B cell (primary cell): ENCODE results near the gene CACNA2D1. TPM values are rescaled to one million over a fixed set of nuclear protein-coding genes. Genes with fewer than 3 reads are reported as not detected.
"Not testable (repeated sequence)": the region's sequence is repeated elsewhere in the genome, so short reads cannot be mapped to it uniquely, and the experiment has no call there.

Source experiments
- ATAC-seq: fragments of 200-7000 bp; cut with Tn5 transposase; one replicate; pipeline ENCODE4 v1.10.0; 2021; ENCODE audit warnings: low read depth, mild to moderate bottlenecking, moderate number of reproducible peaks, moderate library complexity
- CTCF ChIA-PET: fragments of 350-600 bp; sonication (Branson Sonifier 250); formaldehyde crosslinking; loops from one replicate; lab custom pipeline; 2021; ENCODE audit warnings: antibody characterized with exemption, inconsistent platforms; lab: Charles Lee
- POLR2A ChIA-PET: fragments of 350-600 bp; sonication (Branson Sonifier 250); formaldehyde crosslinking; loops from one replicate; lab custom pipeline; 2021; ENCODE audit warnings: antibody characterized with exemption; lab: Charles Lee
- DNase-seq: peaks from one replicate; pipeline ENCODE4 v3.0.0; 2013
- H2AFZ ChIP-seq: 2 replicates; pipeline ENCODE4 v1.6.1; 2012; ENCODE audit warnings: mild to moderate bottlenecking, low read depth, low read length; ENCODE audit not compliant: insufficient read depth, poor library complexity, severe bottlenecking
- H3K27ac ChIP-seq, 2 donors: 1 replicate in 1 of 2; 2 replicates in 1 of 2; pipeline ENCODE4 v1.5.1; 2012 to 2013; ENCODE audit warnings: low read length in 2 of 2, mild to moderate bottlenecking in 2 of 2, moderate library complexity in 1 of 2
- H3K27me3 ChIP-seq, 4 experiments: fragments of 200-600 bp in 1 of 4; sonication (generic) in 1 of 4; replicated peaks in 1 of 4; 1 replicate in 2 of 4; 2 replicates in 2 of 4; pipeline versions ENCODE4 v1.6.1 to v1.7.0; 2013 to 2016; ENCODE audit warnings: low read length in 3 of 4, mild to moderate bottlenecking in 2 of 4, mixed read lengths in 1 of 4, moderate library complexity in 1 of 4; ENCODE audit not compliant: insufficient read depth in 4 of 4, control insufficient read depth in 3 of 4; ENCODE audit errors: control extremely low read depth in 1 of 4
- H3K36me3 ChIP-seq, 2 experiments: replicated peaks in 1 of 2; 1 replicate in 1 of 2; 2 replicates in 1 of 2; pipeline versions ENCODE4 v1.6.1 to v1.7.1; 2013; ENCODE audit warnings: low read length in 1 of 2; ENCODE audit not compliant: insufficient read depth in 2 of 2, control insufficient read depth in 1 of 2; ENCODE audit errors: control extremely low read depth in 1 of 2, extremely low read depth in 1 of 2
- H3K4me1 ChIP-seq, 2 donors: fragments of 200-600 bp in 1 of 2; sonication (generic) in 1 of 2; 1 replicate in 1 of 2; 2 replicates in 1 of 2; pipeline versions ENCODE4 v1.5.1 to v1.6.1; 2013 to 2017; ENCODE audit warnings: low read length in 2 of 2; ENCODE audit not compliant: control insufficient read depth in 2 of 2, insufficient read depth in 2 of 2
- H3K4me2 ChIP-seq: replicated peaks from 2 replicates; pipeline ENCODE3; 2012; ENCODE audit warnings: mild to moderate bottlenecking, low read depth, low read length; ENCODE audit not compliant: poor library complexity, severe bottlenecking
- H3K4me3 ChIP-seq, 5 experiments: fragments of 200-600 bp in 1 of 5; sonication (generic) in 1 of 5; 1 replicate in 3 of 5; 2 replicates in 2 of 5; pipeline versions ENCODE4 v1.5.1 to v1.7.0; 2011 to 2016; ENCODE audit warnings: low read length in 4 of 5, mild to moderate bottlenecking in 4 of 5, low read depth in 2 of 5, control low read depth in 1 of 5, moderate library complexity in 1 of 5; ENCODE audit not compliant: insufficient read depth in 1 of 5; ENCODE audit errors: control extremely low read depth in 1 of 5, extremely low read depth in 1 of 5
- H3K79me2 ChIP-seq: fragments of 200-600 bp; sonication (generic); one replicate; pipeline ENCODE4 v1.6.0; 2016; ENCODE audit warnings: low read length; ENCODE audit not compliant: control insufficient read depth, insufficient read depth
- H3K9ac ChIP-seq: fragments of 200-600 bp; sonication (generic); 2 replicates; pipeline ENCODE4 v1.6.1; 2017; ENCODE audit warnings: mild to moderate bottlenecking, low read length, moderate library complexity
- H3K9me3 ChIP-seq, 3 donors: one replicate each; pipeline versions ENCODE4 v1.6.1 to v1.7.1; 2013; ENCODE audit warnings: low read length in 2 of 3; ENCODE audit not compliant: control insufficient read depth in 2 of 3, insufficient read depth in 1 of 3; ENCODE audit errors: control extremely low read depth in 1 of 3
- H4K20me1 ChIP-seq: 2 replicates; pipeline ENCODE4 v1.6.0; 2012; ENCODE audit warnings: mild to moderate bottlenecking, low read length; ENCODE audit not compliant: insufficient read depth, control insufficient read depth, poor library complexity, severe bottlenecking
- H3K27ac Mint-ChIP-seq: one replicate; pipeline ENCODE4 v1.8.0; 2021; ENCODE audit warnings: mixed read lengths
- H3K27me3 Mint-ChIP-seq: one replicate; pipeline ENCODE4 v1.8.0; 2021; ENCODE audit warnings: mixed read lengths
- H3K4me1 Mint-ChIP-seq: one replicate; pipeline ENCODE4 v1.8.0; 2021; ENCODE audit warnings: mixed read lengths
- H3K4me3 Mint-ChIP-seq: one replicate; pipeline ENCODE4 v1.8.0; 2021; ENCODE audit warnings: mixed read lengths
- H3K9me3 Mint-ChIP-seq: one replicate; pipeline ENCODE4 v1.8.0; 2022; ENCODE audit warnings: mixed read lengths; ENCODE audit not compliant: insufficient read depth
- EZH2 ChIP-seq: IDR thresholded peaks from 2 replicates; pipeline ENCODE4 v1.6.1; 2012; ENCODE audit warnings: borderline replicate concordance, low read depth, mild to moderate bottlenecking, moderate library complexity, low read length; ENCODE audit not compliant: insufficient read depth, poor library complexity, severe bottlenecking
- WGBS: methylation state at CpG from one replicate; pipeline ENCODE4 v1.1.5; 2013; ENCODE audit warnings: missing lambda C conversion rate; ENCODE audit not compliant: insufficient coverage; 5-methylcytosine and 5-hydroxymethylcytosine counted together
- intact Hi-C: fragments of 100-400 bp; cut with micrococcal nuclease; formaldehyde crosslinking; loops from one replicate; pipeline ENCODE4 v1.10.0; 2022
- polyA plus RNA-seq: library from polyadenylated mRNA; depleted of rRNA; stranded (reverse); fragments of >200 nt; gene quantifications from 2 replicates; pipeline ENCODE4 v1.2.3, GENCODE V29; 2012
- total RNA-seq, 2 donors: library from RNA; stranded (reverse); fragments of 120-200 nt in 1 of 2; gene quantifications; 1 replicate in 1 of 2; 2 replicates in 1 of 2; pipeline versions ENCODE4 v1.2.3 to v1.2.4, GENCODE V29; 2013 to 2022
- TF ChIP-seq, protein P1 (sequence below): fragments of 200-600 bp; IDR thresholded peaks from one replicate; pipeline ENCODE4 v1.8.0; 2022; ENCODE audit warnings: antibody characterized with exemption, mild to moderate bottlenecking

The CACNA2D1 gene
- total and polyA plus RNA-seq, 2 donors (not counting 1 experiment from before 2014, with no cell fraction given): not detected

DNA sequence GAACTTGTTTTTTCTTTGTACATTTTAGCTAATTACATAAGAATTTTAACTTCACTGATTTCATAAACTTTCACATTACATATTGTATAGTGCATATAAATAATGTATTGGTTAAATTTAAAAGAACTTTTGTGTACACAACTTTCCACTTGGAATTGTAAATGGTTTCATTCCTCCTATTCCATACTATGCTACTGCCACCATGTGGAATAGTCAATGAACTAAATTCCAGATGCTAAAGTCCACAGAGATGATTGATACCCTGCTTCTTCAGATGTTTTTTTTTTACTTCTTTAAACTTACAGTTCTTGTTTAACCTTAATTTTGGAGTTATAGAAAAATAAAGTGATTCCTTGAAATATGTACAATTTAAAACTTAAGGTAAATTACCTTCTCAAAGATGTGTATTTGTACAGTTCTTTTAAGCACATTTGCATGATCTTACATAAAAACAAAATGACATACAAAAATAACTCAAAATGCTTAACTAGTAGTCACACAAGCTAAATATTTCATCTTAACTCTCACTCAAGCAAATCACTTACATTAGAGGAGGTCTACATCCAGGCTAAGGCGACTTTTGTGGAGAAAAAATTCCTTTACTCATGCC lies 426.1 kb downstream of the CACNA2D1 start:
- no peak overlapping the region for H3K4me3 Mint-ChIP-seq
- intact Hi-C loops: no loop called here
- no peaks in the 10 kb centered on the region for H3K79me2 ChIP-seq
- H4K20me1 ChIP-seq: no peaks in the 10 kb centered on the region
- no peaks in the 10 kb centered on the region for H3K36me3 ChIP-seq
- H3K4me1 ChIP-seq: no peaks in the 10 kb centered on the region
- TF ChIP-seq, protein P1, sequence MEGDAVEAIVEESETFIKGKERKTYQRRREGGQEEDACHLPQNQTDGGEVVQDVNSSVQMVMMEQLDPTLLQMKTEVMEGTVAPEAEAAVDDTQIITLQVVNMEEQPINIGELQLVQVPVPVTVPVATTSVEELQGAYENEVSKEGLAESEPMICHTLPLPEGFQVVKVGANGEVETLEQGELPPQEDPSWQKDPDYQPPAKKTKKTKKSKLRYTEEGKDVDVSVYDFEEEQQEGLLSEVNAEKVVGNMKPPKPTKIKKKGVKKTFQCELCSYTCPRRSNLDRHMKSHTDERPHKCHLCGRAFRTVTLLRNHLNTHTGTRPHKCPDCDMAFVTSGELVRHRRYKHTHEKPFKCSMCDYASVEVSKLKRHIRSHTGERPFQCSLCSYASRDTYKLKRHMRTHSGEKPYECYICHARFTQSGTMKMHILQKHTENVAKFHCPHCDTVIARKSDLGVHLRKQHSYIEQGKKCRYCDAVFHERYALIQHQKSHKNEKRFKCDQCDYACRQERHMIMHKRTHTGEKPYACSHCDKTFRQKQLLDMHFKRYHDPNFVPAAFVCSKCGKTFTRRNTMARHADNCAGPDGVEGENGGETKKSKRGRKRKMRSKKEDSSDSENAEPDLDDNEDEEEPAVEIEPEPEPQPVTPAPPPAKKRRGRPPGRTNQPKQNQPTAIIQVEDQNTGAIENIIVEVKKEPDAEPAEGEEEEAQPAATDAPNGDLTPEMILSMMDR: no peak
- no peak for TF ChIP-seq EZH2
- no peaks in the 10 kb centered on the region for H3K27me3 ChIP-seq
- no peak overlapping the region for H3K4me3 ChIP-seq
- no peak overlapping the region for H3K4me2 ChIP-seq
- ATAC-seq (no peak), DNase-seq (no peak)
- no peak overlapping the region for H3K9ac ChIP-seq
- H3K4me1 Mint-ChIP-seq: no peaks in the 10 kb centered on the region
- no peak overlapping the region for H2AFZ ChIP-seq
- WGBS: no CpG with 5 or more reads among the region's 1 CpG
- H3K27me3 Mint-ChIP-seq: no peaks in the 10 kb centered on the region
- H3K9me3 ChIP-seq: no peaks in the 10 kb centered on the region
- H3K27ac Mint-ChIP-seq: no peak overlapping the region
- H3K9me3 Mint-ChIP-seq: no peaks in the 10 kb centered on the region
- H3K27ac ChIP-seq: no peak overlapping the region
- ChIA-PET POLR2A (no interaction called here), CTCF (no interaction called here)

DNA sequence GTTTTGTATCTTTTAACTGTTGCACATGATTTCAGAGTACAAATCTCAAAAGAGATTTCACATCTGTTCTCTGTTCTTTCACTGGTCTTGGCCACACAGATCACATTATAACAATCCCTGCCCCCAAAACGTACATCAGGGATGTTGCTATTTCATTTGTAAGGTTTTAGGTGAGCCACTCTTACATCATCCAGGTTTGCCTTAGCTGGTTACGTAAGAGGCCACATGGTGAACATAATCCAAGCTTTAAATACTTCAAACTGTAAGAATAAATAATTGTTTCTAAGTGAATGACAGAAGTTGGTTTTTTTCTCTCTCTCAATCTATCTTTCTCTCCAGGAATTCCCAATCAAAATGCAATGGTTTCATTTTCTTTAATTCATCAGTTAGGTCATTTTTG lies 427.8 kb downstream of the CACNA2D1 start:
- Histone ChIP-seq H3K9ac (no peak overlapping the region), H3K27me3 (no peaks in the 10 kb centered on the region), H3K4me2 (no peak overlapping the region), H2AFZ (no peak overlapping the region), H4K20me1 (no peaks in the 10 kb centered on the region), H3K4me1 (no peaks in the 10 kb centered on the region), H3K27ac (no peak overlapping the region), H3K9me3 (no peaks in the 10 kb centered on the region), H3K4me3 (no peak overlapping the region), H3K79me2 (no peaks in the 10 kb centered on the region), H3K36me3 (no peaks in the 10 kb centered on the region)
- ChIA-PET POLR2A (no interaction called here), CTCF (no interaction called here)
- H3K9me3 Mint-ChIP-seq: no peaks in the 10 kb centered on the region
- no peak for ATAC-seq
- TF ChIP-seq, protein P1: no peak
- TF ChIP-seq EZH2: no peak
- no peaks in the 10 kb centered on the region for H3K27me3 Mint-ChIP-seq
- H3K27ac Mint-ChIP-seq: no peak overlapping the region
- no peaks in the 10 kb centered on the region for H3K4me1 Mint-ChIP-seq
- intact Hi-C loops: no loop called here
- no peak for DNase-seq
- no peak overlapping the region for H3K4me3 Mint-ChIP-seq
- WGBS: no CpG with 5 or more reads among the region's 2 CpGs

DNA sequence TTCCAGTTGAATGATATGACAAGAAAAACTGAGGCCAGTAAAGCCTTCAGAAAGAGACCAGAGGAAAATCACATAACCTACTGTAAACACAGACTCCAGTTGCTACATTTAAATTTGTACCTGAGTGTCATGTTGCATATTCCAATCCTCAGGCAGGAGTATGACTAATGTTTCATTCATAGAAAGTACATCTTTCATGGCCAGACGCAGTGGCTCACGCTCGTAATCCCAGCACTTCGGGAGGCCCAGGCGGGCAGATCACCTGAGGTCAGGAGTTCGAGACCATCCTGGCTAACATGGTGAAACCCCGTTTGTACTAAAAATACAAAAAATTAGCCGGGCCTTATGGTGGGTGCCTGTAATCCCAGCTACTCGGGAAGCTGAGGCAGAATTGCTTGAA lies 429.0 kb downstream of the CACNA2D1 start:
- H3K9me3 ChIP-seq, H3K79me2 ChIP-seq, H3K4me3 Mint-ChIP-seq, H3K4me3 ChIP-seq, DNase-seq, CTCF ChIA-PET, H3K27me3 ChIP-seq, H3K27ac Mint-ChIP-seq, H3K9me3 Mint-ChIP-seq, ATAC-seq, H3K36me3 ChIP-seq, H3K4me2 ChIP-seq, H4K20me1 ChIP-seq, H3K4me1 ChIP-seq, POLR2A ChIA-PET, H3K27ac ChIP-seq, H2AFZ ChIP-seq, intact Hi-C loops, H3K27me3 Mint-ChIP-seq, H3K9ac ChIP-seq, H3K4me1 Mint-ChIP-seq: not testable (repeated sequence)
- WGBS: 94% methylated on average over 9 of the region's 9 CpGs
